ENCODE data around the gene SPTLC1. TPM values are rescaled to one million over a fixed set of nuclear protein-coding genes. Genes with fewer than 3 reads are reported as not detected.
"Not testable (repeated sequence)": the region's sequence is repeated elsewhere in the genome, so short reads cannot be mapped to it uniquely, and the experiment has no call there.

The SPTLC1 gene
- total RNA-seq, 1 experiment from 2014 or later, result 61.2 TPM

GRCh38 chr9:92103601-92104000 is 11.6 kb downstream of the SPTLC1 start:
- in situ Hi-C loops (cut with HindIII; ENCODE audit: low sequenced_read_pairs); DNase-seq (ENCODE audit: low spot score): not testable (repeated sequence)

DNA sequence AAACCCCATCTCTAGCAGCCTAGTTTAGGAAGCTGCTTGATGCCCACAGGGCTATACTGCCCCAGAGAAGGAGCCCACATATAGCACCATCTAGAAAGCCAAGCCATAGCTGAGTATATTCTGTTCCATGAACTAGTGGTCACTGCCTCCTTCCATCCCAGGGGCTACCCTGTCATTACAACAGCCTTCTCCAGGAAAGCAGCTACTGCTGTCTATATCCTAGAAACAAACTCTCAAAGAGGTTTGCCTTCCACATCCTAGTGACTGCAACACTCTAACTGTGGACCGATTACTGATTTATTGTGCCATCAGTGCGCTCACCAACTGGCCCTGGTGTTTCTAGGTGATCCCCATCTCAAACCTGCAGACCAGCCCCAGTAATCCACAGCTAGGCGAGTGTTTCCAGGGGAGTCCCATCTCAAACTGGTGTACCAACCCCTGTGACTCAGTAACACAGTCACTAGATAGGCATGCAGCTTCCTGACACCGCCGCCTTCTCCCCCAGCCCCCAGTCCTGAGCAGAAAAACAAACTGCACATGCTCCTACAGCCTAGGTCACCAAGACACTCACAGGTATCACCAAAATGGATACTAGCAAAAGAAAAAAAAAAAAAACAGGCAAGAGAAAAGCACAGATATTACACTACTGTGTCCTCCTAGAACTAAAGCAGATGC is 14.8 kb downstream of the SPTLC1 start:
- DNase-seq (ENCODE audit: low spot score), result no peak

DNA sequence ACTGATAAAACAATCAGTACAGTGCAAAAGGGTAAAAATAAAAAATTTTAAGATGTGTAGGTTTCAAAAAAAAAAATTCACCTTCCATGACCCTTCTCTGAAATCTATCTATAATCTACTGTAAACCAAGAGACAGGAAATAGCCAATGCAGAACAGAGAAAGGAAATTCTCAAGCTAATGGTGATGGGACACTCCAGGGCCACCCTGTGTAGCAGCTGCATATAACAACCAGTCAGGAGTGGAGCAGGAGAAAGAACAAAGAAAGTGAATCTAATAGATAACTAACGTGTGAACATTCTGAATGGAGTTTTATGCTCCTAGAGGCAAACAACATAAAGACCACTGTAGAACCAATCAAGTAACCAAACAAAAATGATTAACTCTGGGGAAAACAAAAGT is 16.6 kb downstream of the SPTLC1 start:
- in situ Hi-C loops (cut with HindIII; ENCODE audit: low sequenced_read_pairs), result no loop called here
- DNase-seq (ENCODE audit: low spot score), result no peak

More for the DNA sequence above, 14.8 kb downstream of the SPTLC1 start:
- in situ Hi-C loops (cut with HindIII; ENCODE audit: low sequenced_read_pairs), result no loop called here

DNA sequence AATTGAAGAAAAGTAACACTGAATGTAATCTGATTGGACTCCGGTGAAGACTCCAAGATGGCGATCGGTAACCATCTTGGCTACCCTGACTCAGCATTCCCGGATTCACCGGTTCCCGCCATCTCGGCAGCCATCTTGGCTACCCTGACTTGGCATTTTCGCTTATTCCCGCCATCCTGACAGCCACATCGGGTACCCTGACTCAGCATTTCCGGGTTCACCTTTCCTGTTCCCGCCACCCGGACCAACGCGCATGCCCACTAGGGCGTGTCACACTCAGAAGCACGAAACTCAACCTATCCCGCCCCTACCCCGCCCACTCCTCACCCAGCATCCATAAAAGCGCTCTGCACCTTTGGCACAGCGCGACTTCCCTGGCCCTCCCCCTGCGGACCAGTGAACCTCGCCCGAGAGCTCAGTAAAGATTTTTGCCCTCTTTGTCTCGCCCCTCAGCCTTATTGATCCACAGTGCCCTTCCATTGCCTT is 17.2 kb downstream of the SPTLC1 start:
- DNase-seq (ENCODE audit: low spot score), result peak; percentile 37
- in situ Hi-C loops (cut with HindIII; ENCODE audit: low sequenced_read_pairs), result no loop called here

- DNase-seq (ENCODE audit: low spot score), result no peak
- in situ Hi-C loops (cut with HindIII; ENCODE audit: low sequenced_read_pairs), result no loop called here
Observed at GRCh38 chr9:92095236-92095635, 20.0 kb downstream of the SPTLC1 start.

- no peak for DNase-seq (ENCODE audit: low spot score)
- in situ Hi-C loops (cut with HindIII; ENCODE audit: low sequenced_read_pairs), result no loop called here
Observed at GRCh38 chr9:92094655-92095054, 20.6 kb downstream of the SPTLC1 start.

DNA sequence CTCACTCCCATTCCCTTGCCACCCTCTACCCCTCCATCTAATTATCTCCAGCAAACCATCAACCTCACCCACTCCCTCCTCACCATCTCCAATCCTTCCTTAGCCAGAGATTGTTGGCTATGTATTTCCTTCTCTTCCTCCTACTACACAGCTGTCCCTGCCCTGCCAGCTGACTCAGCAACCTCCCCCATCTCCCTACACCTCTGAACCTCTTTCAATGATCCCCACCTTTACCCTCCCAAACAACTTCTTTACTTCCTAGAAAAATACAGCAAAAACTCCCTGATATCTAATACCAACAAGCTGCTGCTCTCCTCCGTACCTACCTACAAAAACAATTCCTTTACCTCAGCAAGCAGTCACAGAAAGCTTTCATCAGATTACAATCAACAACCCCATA is 37.3 kb downstream of the SPTLC1 start:
- in situ Hi-C loops (cut with HindIII; ENCODE audit: low sequenced_read_pairs), result no loop called here
- DNase-seq (ENCODE audit: low spot score), result no peak

DNA sequence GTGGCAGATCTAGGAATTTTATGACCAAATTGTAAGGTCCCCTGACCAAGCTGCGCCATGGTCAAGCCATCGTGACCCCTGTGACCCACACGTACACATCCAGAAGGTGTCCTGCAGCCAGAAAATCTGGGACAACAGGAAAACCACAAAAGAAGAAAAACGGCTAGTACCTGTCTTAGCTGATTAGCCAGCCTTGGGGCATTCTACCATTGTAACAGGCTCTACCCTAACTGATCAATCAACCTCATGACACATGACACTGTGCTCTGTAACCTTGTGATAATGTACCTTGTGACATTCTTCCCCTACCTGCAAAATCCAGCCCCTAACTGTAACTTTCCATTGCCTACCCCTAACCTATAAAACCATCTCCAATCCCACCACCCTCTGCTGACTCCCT is 43.6 kb downstream of the SPTLC1 start:
- in situ Hi-C loops (cut with HindIII; ENCODE audit: low sequenced_read_pairs), result no loop called here

GRCh38 chr9:92066168-92066567 is 49.0 kb downstream of the SPTLC1 start:
- DNase-seq (ENCODE audit: low spot score), result no peak
- in situ Hi-C loops (cut with HindIII; ENCODE audit: low sequenced_read_pairs), result no loop called here

More for the DNA sequence above, 43.6 kb downstream of the SPTLC1 start:
- no peak for DNase-seq (ENCODE audit: low spot score)

DNA sequence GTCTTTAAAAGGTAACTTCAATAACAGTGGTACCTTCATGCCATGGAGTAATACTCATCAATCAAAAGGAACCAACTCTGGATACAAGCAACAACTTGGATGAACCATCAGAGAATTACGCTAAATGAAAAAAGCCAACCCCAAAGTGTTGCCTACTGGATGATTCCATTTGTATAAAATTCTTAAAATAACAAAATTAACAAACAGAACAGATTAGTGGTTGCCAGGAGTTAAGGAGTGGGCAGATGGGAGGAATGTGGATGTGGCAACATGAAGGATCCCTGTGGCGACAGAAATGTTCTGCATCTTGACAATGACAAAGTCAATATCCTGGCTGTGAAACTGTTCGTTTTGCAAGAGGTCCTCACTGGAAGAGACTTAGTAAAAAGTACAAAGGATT is 50.5 kb downstream of the SPTLC1 start:
- in situ Hi-C loops (cut with HindIII; ENCODE audit: low sequenced_read_pairs), result no loop called here
- DNase-seq (ENCODE audit: low spot score), result no peak

GRCh38 chr9:92061184-92061583 is 54.0 kb downstream of the SPTLC1 start:
- DNase-seq (ENCODE audit: low spot score), result no peak
- in situ Hi-C loops (cut with HindIII; ENCODE audit: low sequenced_read_pairs), result no loop called here

DNA sequence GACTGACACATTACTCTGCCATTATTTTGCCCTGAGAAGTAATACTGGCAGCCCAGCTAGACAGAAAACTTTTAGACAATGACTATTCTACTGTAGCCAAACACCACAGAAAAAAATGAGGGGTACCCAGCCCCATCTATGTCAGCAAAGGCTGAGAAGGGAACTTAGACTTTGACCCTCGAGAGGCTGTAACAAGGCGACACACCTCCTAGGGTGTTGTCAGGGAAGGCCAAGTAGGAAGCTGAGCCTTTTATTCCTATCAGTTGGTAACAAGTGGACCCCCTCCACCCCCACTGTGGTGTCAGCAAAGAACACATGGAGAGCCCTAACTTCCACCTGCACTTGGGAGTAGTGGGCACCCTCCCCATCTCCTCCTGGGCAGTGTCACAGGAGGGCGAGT is 55.6 kb downstream of the SPTLC1 start:
- DNase-seq (ENCODE audit: low spot score), result no peak
- in situ Hi-C loops (cut with HindIII; ENCODE audit: low sequenced_read_pairs), result no loop called here

DNA sequence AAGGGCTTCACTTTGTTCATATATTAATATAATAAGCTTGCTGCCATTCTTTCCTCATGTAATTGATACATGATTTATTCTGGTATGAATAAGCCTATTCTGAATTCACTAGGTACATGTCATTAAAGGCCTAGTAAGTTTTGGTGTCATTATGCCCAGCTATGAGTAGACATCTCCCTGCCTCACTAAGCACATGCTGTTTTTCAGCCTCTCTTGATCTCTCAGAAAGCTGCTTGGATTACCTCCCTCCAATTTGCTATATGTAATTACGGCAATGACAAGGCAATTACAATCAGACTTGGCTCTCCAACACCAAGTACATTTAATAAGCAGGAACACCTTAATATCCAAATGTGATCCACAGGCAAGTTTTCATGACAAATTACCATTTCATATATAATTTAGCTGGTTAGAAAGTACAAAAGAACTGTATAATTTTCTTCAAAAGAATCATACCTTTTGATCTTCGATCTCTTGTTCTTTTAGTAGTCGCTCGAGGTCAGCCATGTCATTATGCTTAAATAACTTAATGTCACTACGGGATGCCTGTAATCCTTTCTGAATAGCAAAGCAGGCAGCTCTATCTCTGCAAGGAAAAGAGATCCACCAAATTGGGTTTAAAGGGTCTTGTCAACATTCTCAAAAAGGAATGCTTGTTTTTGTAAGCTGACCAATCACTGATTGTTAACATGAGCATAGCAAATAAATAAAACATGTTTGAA is 56.3 kb downstream of the SPTLC1 start:
- no peak for DNase-seq (ENCODE audit: low spot score)
- in situ Hi-C loops (cut with HindIII; ENCODE audit: low sequenced_read_pairs), result no loop called here

DNA sequence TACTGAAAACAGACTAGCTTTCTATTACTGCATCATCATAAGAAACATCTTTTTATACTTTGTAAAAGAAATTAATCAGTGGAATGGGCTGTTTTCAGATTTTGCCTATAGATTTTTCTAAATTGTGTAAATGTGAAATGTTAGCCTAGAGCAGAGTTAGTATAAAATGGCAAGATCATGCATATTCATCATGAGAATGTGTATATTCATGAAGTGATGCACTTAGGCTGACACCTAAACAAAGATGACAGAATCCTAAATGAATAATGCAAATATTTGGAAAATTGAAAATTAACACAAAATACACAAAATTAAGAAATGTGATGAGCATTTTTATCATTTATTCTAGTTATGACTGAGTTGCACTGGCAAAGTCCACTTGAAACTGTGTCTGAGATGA is 57.2 kb downstream of the SPTLC1 start:
- no peak for DNase-seq (ENCODE audit: low spot score)
- in situ Hi-C loops (cut with HindIII; ENCODE audit: low sequenced_read_pairs), result no loop called here

DNA sequence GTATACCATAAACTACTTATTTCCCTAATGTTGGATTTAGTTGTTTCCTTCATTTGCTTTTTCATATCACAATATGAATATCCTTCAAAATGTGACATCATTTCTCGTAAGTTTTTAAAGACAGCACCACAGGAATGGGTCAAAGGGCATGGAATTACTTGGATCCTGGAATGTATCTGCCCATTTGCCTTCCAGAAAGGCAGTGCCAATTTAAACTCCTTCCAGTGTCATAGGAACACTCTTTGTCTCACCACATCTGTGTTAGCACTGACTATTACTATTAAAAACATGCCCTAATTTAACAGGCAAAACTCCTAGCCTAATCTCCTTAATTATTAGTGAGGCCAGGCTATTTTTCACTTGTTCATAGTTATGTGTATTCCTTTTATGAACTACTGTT is 58.0 kb downstream of the SPTLC1 start:
- in situ Hi-C loops (cut with HindIII; ENCODE audit: low sequenced_read_pairs), result no loop called here
- no peak for DNase-seq (ENCODE audit: low spot score)

DNA sequence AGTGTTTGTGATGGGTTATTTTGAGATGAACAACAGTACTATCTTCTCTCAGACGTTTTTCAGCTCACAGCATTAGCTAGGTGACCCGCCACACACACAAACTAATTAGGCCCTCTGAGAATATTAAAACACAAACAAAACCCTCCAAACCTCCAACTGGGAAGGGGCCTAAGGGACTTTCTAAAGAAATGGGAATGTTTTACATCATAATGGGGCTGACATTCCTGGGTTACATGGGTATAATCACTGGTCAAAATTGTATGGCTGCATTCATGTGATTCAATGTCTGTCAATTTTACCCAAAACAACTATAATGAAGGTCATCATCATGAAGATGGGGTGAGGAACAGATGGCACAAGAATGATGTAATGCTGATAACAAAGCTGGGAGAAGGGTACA is 59.6 kb downstream of the SPTLC1 start:
- in situ Hi-C loops (cut with HindIII; ENCODE audit: low sequenced_read_pairs), result no loop called here
- DNase-seq (ENCODE audit: low spot score), result no peak

- in situ Hi-C loops (cut with HindIII; ENCODE audit: low sequenced_read_pairs), result no loop called here
- no peak for DNase-seq (ENCODE audit: low spot score)
Observed at GRCh38 chr9:92048924-92049625, 66.1 kb downstream of the SPTLC1 start.

- DNase-seq (ENCODE audit: low spot score), result no peak
- in situ Hi-C loops (cut with HindIII; ENCODE audit: low sequenced_read_pairs), result no loop called here
Observed at GRCh38 chr9:92047500-92047899, 67.7 kb downstream of the SPTLC1 start.

DNA sequence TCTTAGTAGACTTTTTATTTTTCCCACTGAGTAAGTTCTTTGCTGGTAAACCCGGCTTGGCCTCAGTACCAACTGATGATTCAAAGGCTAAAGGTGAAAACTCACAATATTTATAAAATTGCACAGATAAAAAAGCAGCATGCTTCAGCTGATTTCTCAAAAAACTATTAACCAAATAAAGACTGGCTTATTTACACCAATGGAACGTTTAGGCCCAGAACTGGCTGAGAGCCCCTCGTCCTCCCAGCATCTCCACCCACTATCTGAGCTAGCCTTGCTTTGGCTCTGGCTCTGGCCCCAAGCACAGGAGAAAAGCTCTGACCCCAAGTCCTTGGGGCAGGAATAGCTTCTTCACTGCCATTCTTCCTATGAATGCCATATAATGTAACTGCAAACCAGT is 68.5 kb downstream of the SPTLC1 start:
- in situ Hi-C loops (cut with HindIII; ENCODE audit: low sequenced_read_pairs), result no loop called here
- no peak for DNase-seq (ENCODE audit: low spot score)

GRCh38 chr9:92044936-92045335 is 70.3 kb downstream of the SPTLC1 start:
- in situ Hi-C loops (cut with HindIII; ENCODE audit: low sequenced_read_pairs), result no loop called here
- DNase-seq (ENCODE audit: low spot score), result no peak

Data from G401 (cell line).